Measurements from ENCODE around the gene CCR5.

Gene CCR5

GRCh38 chr3:46406788-46407611 lies 36.3 kb downstream of the CCR5 start, which contains the start of the genes CCR5AS and CCRL2:
TSS of gene CCR5AS (minus strand) at chr3:46407066.
TSS of gene CCRL2 (plus strand) at chr3:46407259. CDS start at chr3:46408080, 821 bp downstream.
- peak; percentile 27 for DNase-seq (ENCODE audit: low read depth)
- H3K4me3 ChIP-seq (ENCODE audit: low read length) = no peak within 1 kb of the TSS
- no peak for TF ChIP-seq CTCF (IDR thresholded peaks at IDR 0.05; ENCODE audit: insufficient read depth, low read depth, low read length, missing control alignments)

GRCh38 chr3:46407970-46408369 lies 37.2 kb downstream of the CCR5 start:
- TF ChIP-seq CTCF (IDR thresholded peaks at IDR 0.05; ENCODE audit: insufficient read depth, low read depth, low read length, missing control alignments) = no peak
- H3K4me3 ChIP-seq (ENCODE audit: low read length) = no peak overlapping the region
- no peak for DNase-seq (ENCODE audit: low read depth)

- no peak for DNase-seq (ENCODE audit: low read depth)
Measured at GRCh38 chr3:46408853-46409252, 38.1 kb downstream of the CCR5 start.

GRCh38 chr3:46409739-46410489 lies 39.2 kb downstream of the CCR5 start:
- no peak for DNase-seq (ENCODE audit: low read depth)
- TF ChIP-seq CTCF (IDR thresholded peaks at IDR 0.05; ENCODE audit: insufficient read depth, low read depth, low read length, missing control alignments) = no peak
- no peak overlapping the region for H3K4me3 ChIP-seq (ENCODE audit: low read length)

More at GRCh38 chr3:46408853-46409252, 38.1 kb downstream of the CCR5 start:
- H3K4me3 ChIP-seq (ENCODE audit: low read length) = no peak overlapping the region
- no peak for TF ChIP-seq CTCF (IDR thresholded peaks at IDR 0.05; ENCODE audit: insufficient read depth, low read depth, low read length, missing control alignments)

- no peak for DNase-seq (ENCODE audit: low read depth)
- TF ChIP-seq CTCF (IDR thresholded peaks at IDR 0.05; ENCODE audit: insufficient read depth, low read depth, low read length, missing control alignments) = no peak
- no peak overlapping the region for H3K4me3 ChIP-seq (ENCODE audit: low read length)
Measured at GRCh38 chr3:46410669-46411068, 39.9 kb downstream of the CCR5 start.

- DNase-seq (ENCODE audit: low read depth) = no peak
- TF ChIP-seq CTCF (IDR thresholded peaks at IDR 0.05; ENCODE audit: insufficient read depth, low read depth, low read length, missing control alignments) = peak; percentile 16
- H3K4me3 ChIP-seq (ENCODE audit: low read length) = no peak overlapping the region
Measured at GRCh38 chr3:46411271-46411670, 40.5 kb downstream of the CCR5 start.
